Measurements from ENCODE around the gene PRCD.
"Not testable (repeated sequence)": the region's sequence is repeated elsewhere in the genome, so short reads cannot be mapped to it uniquely, and the experiment has no call there.

The PRCD gene

GRCh38 chr17:76504117-76504516, 35.7 kb upstream of the PRCD start:
- DNase-seq (ENCODE audit: low spot score) = no peak
- no peak for FAIRE-seq

DNA sequence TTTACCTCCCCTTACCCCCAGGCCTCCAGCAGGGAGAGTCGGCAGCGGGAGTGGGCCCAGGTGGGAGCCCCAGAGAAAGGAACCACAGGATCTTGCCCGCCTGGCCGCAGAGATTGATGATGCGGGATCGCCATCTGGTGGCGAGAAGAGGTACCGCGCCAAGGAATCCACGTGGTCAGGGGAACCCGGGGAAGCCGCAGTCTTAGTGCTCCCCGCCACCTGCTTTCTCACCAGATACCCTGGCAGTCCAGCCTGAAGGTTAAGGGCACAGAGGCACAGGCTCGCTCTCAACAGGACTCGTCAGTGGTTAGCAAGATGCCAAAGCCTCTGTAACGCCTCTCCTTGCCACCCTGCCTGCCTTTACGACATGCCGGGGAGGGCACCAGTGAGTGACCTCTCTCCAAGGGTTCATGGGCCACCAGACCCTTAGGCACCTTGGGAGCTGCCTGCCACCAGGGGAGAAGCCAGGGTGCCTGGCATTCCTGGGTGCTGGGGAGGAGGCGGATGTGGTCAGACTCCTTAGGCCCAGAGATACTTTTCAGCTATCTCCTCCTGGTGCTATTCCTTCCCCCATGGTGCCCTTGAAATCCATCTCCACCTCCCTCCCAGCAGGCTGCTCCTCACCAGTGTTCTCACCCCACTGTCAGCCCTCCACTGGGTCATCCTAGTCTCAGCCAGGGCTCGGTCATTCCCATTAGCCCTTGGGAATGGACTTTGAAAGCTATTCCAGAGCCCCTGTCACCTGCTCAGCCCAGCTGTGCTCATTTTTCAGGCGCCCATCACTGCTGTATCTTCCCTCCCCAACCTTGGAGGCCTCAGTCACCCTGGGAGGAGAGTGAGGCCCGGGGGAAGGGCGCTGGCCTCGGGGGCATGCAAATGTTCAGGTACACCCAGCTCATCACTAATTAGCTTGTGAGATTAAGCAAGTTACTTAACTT, 33.2 kb upstream of the PRCD start:
- DNase-seq (ENCODE audit: low spot score) (peak; percentile 92), FAIRE-seq (peak; percentile 13)

DNA sequence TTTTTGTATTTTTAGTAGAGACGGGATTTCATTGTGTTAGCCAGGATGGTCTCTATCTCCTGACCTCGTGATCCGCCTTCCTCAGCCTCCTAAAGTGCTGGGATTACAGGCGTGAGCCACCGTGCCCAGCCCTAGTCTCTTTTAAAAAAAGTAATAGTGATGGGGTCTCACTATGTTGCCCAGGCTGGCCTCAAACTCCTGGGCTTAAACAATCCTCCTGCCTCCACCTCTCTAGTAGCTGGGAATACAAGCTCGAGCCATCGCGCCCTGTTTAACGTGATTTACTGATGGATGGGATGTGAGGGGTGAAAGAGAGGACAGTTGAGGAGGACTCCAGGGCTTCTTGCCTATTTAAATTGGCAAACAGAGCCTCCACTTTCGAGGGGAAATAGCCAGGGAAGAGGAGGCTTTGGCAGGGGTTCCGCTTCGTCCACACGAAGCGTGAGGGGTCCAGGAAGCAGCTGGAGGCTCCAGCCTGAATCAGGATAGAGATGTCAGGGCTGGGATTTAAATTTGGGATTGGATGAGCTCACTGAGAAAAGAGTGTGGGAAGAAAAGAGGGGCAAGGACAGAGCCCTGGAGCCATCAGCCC, 31.3 kb upstream of the PRCD start:
- FAIRE-seq; DNase-seq (ENCODE audit: low spot score): not testable (repeated sequence)

DNA sequence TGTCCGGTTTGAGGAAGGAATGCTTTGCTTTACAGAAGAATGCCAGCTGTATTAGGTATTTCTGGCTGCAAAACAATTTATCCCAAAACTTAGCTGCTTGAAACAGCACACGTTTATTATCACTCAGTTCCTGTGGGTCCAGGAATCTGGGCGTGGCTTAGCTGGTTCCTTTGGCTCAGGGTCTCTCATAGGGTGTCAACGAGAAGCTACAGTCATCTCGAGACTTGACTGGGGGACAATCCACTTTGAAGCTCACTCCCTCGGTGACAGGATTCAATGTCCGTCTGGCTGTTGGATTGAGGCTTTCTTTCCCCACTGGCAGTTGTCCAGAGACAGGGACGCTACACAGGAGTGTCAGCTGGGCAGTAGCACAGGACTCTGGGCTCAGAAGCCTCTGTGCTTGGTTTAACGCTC, 29.0 kb upstream of the PRCD start:
- DNase-seq (ENCODE audit: low spot score) (no peak), FAIRE-seq (no peak)

DNA sequence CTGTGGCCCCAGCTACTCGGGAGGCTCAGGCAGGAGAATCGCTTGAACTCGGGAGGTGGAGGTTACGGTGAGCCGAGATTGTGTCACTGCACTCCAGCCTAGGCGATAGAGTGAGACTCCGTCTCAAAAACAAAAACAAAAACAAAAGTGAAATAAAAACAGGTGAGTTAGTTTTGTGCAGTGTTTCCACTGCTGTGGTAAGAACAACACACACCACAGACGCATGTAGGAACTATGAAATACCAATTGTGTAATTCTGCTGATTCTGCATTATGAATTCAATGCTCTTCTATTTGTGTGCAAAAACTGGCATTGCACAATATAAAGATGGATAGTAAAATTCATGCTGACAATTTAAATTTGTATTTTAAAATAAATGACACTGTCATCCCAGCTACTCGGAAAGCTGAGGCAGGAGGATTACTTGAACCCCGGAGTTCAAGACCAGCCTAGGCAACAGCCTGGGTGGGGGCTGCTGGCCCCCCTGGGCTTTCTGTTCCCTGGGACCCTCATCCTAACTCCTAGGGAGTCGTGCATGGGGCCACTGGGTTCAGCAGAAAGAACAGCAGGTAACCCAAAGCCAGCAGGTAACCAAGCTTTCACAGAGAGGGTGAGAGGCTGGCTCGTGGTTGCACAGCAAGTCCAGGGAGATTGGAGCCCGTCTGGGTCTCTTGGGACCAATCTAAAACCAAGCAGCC, 28.0 kb upstream of the PRCD start:
- DNase-seq (ENCODE audit: low spot score) (no peak), FAIRE-seq (no peak)

GRCh38 chr17:76512366-76513305, 27.2 kb upstream of the PRCD start:
- DNase-seq (ENCODE audit: low spot score) = no peak
- FAIRE-seq = no peak

DNA sequence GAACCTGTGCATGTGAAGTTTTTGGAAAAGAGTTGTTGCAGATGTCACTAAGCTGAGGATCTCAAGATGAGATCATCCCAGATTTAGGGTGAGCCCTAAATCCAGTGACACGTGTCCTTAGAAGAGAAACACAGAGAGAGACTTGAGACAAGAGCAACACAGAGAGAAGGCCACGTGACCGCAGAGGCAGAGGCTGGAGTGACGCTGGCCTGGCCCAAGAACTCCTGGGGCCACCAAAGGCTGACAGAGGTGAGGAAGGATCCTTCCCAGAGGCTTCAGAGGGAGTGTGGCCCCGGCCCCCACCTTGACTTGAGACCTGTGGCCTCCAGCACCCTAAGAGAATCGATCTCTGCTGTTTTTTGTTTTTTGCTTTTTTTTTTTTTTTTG, 26.5 kb upstream of the PRCD start:
- FAIRE-seq = no peak

DNA sequence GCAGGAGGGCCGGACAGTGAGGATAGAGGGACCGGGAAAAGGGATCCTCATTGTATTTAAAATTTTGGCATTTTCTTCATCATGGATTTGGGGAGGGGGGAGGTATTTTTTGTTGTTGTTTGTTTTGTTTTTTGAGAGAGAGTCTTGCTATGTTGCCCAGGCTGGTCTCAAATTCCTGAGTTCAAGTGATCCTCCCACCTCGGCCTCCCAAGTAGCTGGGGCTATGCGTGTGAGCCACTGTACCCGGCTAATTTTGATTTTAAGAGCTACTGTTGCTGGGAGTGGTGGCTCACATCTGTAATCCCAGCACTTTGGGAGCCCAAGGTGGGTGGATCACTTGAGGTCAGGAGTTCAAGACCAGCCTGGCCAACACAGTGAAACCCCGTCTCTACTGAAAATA, 25.5 kb upstream of the PRCD start:
- FAIRE-seq; DNase-seq (ENCODE audit: low spot score): not testable (repeated sequence)

More for the DNA sequence above, 26.5 kb upstream of the PRCD start:
- no peak for DNase-seq (ENCODE audit: low spot score)

DNA sequence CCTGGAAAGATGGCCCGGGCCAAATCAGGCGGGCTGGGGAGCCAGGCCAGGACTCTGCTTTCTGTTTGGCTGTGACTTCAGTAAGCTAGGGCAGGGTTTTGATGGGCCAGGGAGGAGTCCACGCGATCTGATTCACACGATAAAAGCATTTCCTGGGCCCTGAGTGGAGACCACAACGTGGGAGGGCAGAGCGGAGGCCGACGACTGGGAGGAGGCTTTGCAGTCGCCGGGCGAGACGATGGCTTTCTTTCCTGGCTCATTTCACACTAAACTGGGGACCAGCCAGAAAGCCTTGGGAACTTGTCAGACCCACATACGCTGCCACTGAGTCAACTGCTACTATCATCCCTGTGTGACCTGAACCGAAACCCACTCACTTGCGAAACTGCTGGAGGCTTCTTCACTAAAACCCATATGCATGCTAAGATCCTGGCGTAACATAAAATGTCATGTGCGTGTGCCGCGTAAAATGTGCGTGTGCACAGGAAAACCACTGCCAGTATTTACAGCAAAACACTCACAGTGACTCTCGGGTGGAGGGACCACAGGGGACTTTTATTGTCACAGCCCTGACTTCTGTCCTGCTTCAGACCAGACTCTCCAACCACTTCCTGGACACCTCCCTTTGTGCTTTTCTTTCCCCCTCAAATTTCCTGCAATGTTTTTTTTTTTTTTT, 24.4 kb upstream of the PRCD start:
- peak; percentile 76 for FAIRE-seq
- DNase-seq (ENCODE audit: low spot score) = no peak

DNA sequence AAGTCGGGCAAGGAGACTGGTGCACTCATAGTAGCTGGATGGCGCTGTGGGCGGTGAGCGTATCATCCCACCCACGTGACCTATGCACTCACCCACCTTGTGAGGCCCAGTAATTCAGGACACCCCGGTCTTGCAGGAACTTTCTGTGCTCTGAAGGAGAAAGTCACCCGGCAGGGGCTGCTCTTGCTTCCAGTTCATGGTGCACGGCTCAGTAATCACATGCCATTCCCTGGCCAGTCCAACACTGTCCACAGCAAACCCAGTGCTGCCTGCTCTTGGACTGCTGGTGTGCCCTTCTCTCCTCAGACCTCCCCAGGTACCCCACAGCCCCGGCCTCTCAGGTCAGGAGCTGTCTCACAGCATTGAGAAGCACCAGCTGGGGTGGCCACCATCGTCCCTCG, 22.2 kb upstream of the PRCD start:
- FAIRE-seq (peak; percentile 37), DNase-seq (ENCODE audit: low spot score) (no peak)

GRCh38 chr17:76519048-76519966, 20.5 kb upstream of the PRCD start:
- FAIRE-seq (peak; percentile 17), DNase-seq (ENCODE audit: low spot score) (no peak)

- FAIRE-seq = no peak
- DNase-seq (ENCODE audit: low spot score) = no peak
Observed at GRCh38 chr17:76521262-76521661, 18.6 kb upstream of the PRCD start.

GRCh38 chr17:76521683-76522082, 18.2 kb upstream of the PRCD start:
- not testable (repeated sequence) for DNase-seq (ENCODE audit: low spot score); FAIRE-seq

DNA sequence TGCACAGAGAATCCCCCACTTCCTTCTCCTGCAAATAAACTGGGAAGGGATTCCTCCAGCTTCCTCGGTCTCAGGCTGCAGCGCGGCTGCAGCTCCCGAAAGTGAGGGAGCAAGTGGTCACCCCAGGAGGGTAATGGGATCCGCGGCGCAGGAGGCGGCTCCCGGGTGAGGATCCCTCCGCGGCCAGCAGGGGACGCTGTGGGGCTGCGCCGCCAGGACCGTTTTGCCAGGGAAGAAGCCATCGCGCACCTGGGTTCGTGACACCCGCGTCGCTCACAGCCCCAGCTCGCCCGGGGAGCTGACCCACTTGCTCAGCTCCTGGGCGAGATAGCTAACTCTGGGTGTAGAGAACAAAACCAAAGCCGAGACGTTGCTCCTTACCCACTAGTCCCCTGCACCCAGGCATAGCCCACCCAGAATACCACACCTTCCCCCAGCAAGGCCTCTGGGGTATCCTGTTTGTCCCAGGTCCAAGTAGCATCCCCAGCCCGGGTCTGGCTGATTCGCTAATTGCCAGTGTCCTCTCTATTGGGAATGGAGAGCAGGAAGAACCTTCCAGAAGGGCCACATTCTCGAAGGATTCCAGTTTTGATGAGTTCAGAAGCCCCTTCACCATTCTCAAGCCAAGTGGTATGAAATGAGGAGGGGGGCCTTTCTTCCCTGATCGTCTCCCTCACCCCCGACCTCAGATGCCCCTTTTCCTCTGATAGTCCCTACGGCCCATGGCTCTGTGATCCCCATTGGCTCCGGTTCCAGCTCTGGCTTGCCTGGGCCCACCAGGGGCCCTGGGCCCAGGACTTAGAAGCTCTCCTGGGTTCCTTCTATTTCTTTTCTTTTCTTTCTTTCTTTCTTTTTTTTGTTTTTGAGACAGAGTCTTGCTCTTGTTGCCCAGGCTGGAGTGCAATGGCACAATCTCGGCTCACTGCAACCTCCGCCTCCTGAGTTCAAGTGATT, 16.5 kb upstream of the PRCD start:
- FAIRE-seq = peak; percentile 55
- DNase-seq (ENCODE audit: low spot score) = peak; percentile 85

DNA sequence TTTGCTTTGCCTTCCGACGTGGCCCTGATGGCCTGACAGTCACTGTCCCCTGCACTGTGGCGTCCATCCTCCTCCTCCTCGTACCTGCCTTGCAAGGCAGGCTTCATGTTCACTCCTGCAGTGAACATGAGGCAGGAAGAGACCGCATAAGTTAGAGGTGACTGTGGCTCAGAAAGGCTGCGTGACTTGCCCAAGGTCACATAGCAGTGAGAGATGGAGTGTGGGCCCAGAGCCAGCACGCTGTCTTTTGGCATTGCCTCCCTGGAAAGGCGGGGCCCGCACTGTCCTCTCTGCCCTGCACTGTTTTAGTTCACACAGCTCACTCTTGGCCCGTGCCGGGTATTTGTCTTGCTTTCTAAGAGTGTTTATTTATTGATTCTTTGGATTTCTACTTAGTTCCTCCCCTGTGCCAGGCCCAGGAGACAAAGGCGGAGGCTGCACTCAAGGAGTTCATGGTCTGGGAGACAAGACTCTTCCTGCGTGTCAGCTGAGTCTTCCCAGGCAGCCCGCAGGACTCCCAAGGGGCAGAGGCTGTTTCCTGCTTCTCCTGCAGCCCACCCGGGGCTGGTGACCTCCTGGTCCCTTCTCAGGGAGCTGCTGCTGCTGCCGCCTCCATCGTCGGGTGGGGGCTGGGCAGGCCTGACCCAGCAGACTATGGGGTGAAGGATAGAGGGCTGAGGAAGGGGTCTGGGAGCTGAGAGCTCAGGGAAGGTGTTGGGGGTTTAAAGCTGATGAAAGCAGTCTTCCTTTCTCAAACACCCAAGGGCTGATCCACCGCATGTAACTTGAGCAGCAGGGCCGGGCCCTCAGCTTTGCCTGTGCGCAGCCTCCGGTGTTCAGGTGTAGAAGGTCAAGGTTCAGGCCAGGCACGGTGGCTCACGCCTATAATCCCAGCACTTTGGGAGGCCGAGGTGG, 15.0 kb upstream of the PRCD start:
- DNase-seq (ENCODE audit: low spot score) (no peak), FAIRE-seq (peak; percentile 23)

DNA sequence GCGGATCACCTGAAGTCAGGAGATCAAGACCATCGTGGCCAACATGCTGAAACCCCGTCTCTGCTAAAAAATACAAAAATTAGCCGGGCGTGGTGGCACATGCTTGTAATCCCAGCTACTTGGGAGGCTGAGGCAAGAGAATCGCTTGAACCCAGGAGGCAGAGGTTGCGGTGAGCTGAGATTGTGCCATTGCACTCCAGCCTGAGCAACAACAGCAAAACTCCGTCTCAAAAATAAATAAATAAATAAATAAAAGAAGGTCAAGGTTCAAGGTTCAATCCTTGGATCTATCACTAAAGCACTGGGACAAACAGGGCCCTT, 14.4 kb upstream of the PRCD start:
- not testable (repeated sequence) for DNase-seq (ENCODE audit: low spot score); FAIRE-seq

GRCh38 chr17:76527016-76527415, 12.8 kb upstream of the PRCD start:
- not testable (repeated sequence) for DNase-seq (ENCODE audit: low spot score); FAIRE-seq
